NCI-H1048 (cell line): ENCODE measurements around the gene RPS13.
"Not testable (repeated sequence)": the region's sequence is repeated elsewhere in the genome, so short reads cannot be mapped to it uniquely, and the experiment has no call there.

Source experiments
- DNase-seq: peaks from one replicate; lab custom pipeline; 2025; lab: John Stamatoyannopoulos, UW

Gene RPS13

GRCh38 chr11:17077520-17078401 is at the start of gene RPS13:
Gene RPS13 (minus strand): TSS chr11:17077667. CDS start chr11:17077641, 26 bp downstream.
- DNase-seq, result peak; percentile 99

GRCh38 chr11:17121981-17122380 is 44.5 kb upstream of the RPS13 start:
- DNase-seq, result no peak

GRCh38 chr11:17117262-17117661 is 39.8 kb upstream of the RPS13 start:
- DNase-seq, result no peak

GRCh38 chr11:17116117-17116516 is 38.6 kb upstream of the RPS13 start:
- no peak for DNase-seq

- DNase-seq, result not testable (repeated sequence)
Observed at GRCh38 chr11:17107745-17108144, 30.3 kb upstream of the RPS13 start.

- DNase-seq, result not testable (repeated sequence)
Observed at GRCh38 chr11:17105404-17106040, 28.1 kb upstream of the RPS13 start.

- DNase-seq, result no peak
Observed at GRCh38 chr11:17102462-17102861, 25.0 kb upstream of the RPS13 start.

GRCh38 chr11:17098658-17099057 is 21.2 kb upstream of the RPS13 start:
- no peak for DNase-seq

GRCh38 chr11:17098038-17098437 is 20.6 kb upstream of the RPS13 start:
- no peak for DNase-seq

GRCh38 chr11:17085976-17086375 is 8.5 kb upstream of the RPS13 start:
- DNase-seq, result not testable (repeated sequence)

GRCh38 chr11:17077240-17077519 is 287 bp downstream of the RPS13 start:
- no peak for DNase-seq

- DNase-seq, result no peak
Observed at GRCh38 chr11:17076517-17077239, 789 bp downstream of the RPS13 start.

GRCh38 chr11:17075506-17075905 is 2.0 kb downstream of the RPS13 start:
- DNase-seq, result no peak

- DNase-seq, result no peak
Observed at GRCh38 chr11:17073370-17074027, 4.0 kb downstream of the RPS13 start.

GRCh38 chr11:17067417-17067816 is 10.1 kb downstream of the RPS13 start:
- DNase-seq, result no peak

GRCh38 chr11:17066691-17067090 is 10.8 kb downstream of the RPS13 start:
- DNase-seq, result no peak

GRCh38 chr11:17063171-17064002 is 14.1 kb downstream of the RPS13 start:
- no peak for DNase-seq

GRCh38 chr11:17051146-17051545 is 26.3 kb downstream of the RPS13 start:
- DNase-seq, result not testable (repeated sequence)

- DNase-seq, result not testable (repeated sequence)
Observed at GRCh38 chr11:17048491-17048890, 29.0 kb downstream of the RPS13 start.

GRCh38 chr11:17046690-17047089 is 30.8 kb downstream of the RPS13 start:
- DNase-seq, result no peak
